Measurements from ENCODE around the gene CASP12. TPM values are rescaled to one million over a fixed set of nuclear protein-coding genes. Genes with fewer than 3 reads are reported as not detected.

Gene CASP12
- total RNA-seq, 1 experiment from 2014 or later: not detected

DNA sequence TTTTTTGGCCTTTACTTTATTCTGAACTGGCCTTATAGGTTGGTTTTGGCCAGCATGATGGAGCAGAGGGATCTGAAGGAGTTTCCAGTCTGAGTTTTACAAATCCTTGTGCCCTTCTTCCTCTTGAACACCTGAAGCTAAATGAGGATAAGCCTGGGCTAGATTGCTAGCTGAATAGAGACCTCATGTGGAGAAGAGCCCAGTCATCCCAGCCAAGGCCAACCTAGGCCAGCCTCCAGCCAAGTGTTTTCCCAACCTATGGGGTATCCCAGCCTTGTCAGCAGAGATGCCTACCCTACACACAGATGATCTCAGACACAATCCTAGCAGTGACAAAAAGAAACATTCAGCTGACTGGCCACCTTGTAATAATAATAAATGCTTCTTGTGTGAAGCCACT, 966 bp upstream of the CASP12 start:
- H3K4me2 ChIP-seq: no peak overlapping the region
- BruUV-seq (replicated peaks): no TSS peak
- intact Hi-C loops (cut with micrococcal nuclease; ENCODE audit: unreplicated experiment): no loop called here
- H3F3A ChIP-seq (ENCODE audit: insufficient read depth, low read depth): no peaks in the 10 kb centered on the region
- DNase-seq: no peak
- POLR2A ChIA-PET (ENCODE audit: unreplicated experiment): no interaction called here
- no peaks in the 10 kb centered on the region for H3K9me3 ChIP-seq (ENCODE audit: insufficient read depth, low read depth)
- CTCF ChIA-PET: no interaction called here
- H3K4me3 ChIP-seq: no peak overlapping the region
- no peak overlapping the region for H3K27ac ChIP-seq
- H2AFZ ChIP-seq: no peak overlapping the region
- no peaks in the 10 kb centered on the region for H3K9me2 ChIP-seq (ENCODE audit: insufficient read depth)
- no peaks in the 10 kb centered on the region for H3K4me1 ChIP-seq (replicated peaks; ENCODE audit: insufficient read depth)
- H3K79me2 ChIP-seq (ENCODE audit: low read depth): no peaks in the 10 kb centered on the region
- no peaks in the 10 kb centered on the region for H4K20me1 ChIP-seq (ENCODE audit: insufficient read depth)
- no peaks in the 10 kb centered on the region for H3K36me3 ChIP-seq (ENCODE audit: low read depth)
- H3K27me3 ChIP-seq (ENCODE audit: insufficient read depth, low read depth): no peaks in the 10 kb centered on the region
- TF ChIP-seq, protein P1, sequence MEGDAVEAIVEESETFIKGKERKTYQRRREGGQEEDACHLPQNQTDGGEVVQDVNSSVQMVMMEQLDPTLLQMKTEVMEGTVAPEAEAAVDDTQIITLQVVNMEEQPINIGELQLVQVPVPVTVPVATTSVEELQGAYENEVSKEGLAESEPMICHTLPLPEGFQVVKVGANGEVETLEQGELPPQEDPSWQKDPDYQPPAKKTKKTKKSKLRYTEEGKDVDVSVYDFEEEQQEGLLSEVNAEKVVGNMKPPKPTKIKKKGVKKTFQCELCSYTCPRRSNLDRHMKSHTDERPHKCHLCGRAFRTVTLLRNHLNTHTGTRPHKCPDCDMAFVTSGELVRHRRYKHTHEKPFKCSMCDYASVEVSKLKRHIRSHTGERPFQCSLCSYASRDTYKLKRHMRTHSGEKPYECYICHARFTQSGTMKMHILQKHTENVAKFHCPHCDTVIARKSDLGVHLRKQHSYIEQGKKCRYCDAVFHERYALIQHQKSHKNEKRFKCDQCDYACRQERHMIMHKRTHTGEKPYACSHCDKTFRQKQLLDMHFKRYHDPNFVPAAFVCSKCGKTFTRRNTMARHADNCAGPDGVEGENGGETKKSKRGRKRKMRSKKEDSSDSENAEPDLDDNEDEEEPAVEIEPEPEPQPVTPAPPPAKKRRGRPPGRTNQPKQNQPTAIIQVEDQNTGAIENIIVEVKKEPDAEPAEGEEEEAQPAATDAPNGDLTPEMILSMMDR (conservative IDR thresholded peaks at IDR 0.05): no peak
- TF ChIP-seq EZH2 (IDR thresholded peaks at IDR 0.05; ENCODE audit: low read depth): no peak

DNA sequence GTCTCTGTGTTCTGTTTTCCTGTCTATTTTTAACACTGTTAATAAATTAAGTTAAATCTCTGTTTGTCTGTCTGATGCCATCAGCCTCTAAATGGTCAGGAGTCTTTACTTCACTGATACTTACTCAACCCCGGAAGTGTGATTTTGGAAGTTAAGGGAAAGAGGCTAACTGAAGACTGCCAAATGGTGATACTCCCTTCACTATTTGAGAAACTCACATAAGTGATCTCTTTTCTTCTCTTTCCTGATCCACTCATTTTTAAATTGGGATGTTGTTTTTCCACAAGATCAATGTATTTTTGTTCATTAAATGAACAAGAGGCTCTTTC, 389 bp upstream of the CASP12 start:
- TF ChIP-seq EZH2 (IDR thresholded peaks at IDR 0.05; ENCODE audit: low read depth): no peak
- TF ChIP-seq, protein P1 (conservative IDR thresholded peaks at IDR 0.05): no peak
- no TSS peak for BruUV-seq (replicated peaks)
- Histone ChIP-seq H3K9me3 (ENCODE audit: insufficient read depth, low read depth) (no peaks in the 10 kb centered on the region), H3K4me3 (no peak overlapping the region), H2AFZ (0 out of 2 replicates have a peak overlapping the region, but pooled peaks have one; percentile 31), H3F3A (ENCODE audit: insufficient read depth, low read depth) (no peaks in the 10 kb centered on the region), H3K4me1 (replicated peaks; ENCODE audit: insufficient read depth) (no peaks in the 10 kb centered on the region), H3K27ac (no peak overlapping the region), H3K79me2 (ENCODE audit: low read depth) (no peaks in the 10 kb centered on the region), H4K20me1 (ENCODE audit: insufficient read depth) (no peaks in the 10 kb centered on the region), H3K9me2 (ENCODE audit: insufficient read depth) (no peaks in the 10 kb centered on the region), H3K4me2 (no peak overlapping the region), H3K27me3 (ENCODE audit: insufficient read depth, low read depth) (no peaks in the 10 kb centered on the region), H3K36me3 (ENCODE audit: low read depth) (no peaks in the 10 kb centered on the region)
- CTCF ChIA-PET: no interaction called here
- intact Hi-C loops (cut with micrococcal nuclease; ENCODE audit: unreplicated experiment): no loop called here
- no peak for DNase-seq
- POLR2A ChIA-PET (ENCODE audit: unreplicated experiment): no interaction called here

DNA sequence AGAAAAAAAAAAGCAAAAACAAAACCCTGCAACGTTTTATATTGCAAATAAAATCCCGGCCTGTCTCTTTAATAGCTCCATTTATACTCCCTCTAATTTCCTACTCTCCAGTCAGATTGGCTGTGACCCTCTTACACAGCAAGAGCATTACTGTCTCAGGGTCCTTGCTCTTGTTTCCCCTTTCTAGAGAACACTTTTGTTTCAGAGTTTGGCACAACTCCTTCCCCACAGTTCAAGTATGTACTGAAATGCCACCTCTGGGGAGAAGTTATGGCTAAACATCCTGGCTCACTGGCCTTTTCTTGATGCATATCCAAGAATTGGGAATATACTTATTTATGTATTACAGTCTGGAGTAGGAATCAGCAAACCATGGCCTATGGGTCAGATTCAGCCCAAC, 2.6 kb downstream of the CASP12 start:
- no peak overlapping the region for H3K4me3 ChIP-seq
- H3F3A ChIP-seq (ENCODE audit: insufficient read depth, low read depth): no peaks in the 10 kb centered on the region
- no TSS peak for BruUV-seq (replicated peaks)
- ChIA-PET CTCF (no interaction called here), POLR2A (ENCODE audit: unreplicated experiment) (no interaction called here)
- TF ChIP-seq EZH2 (IDR thresholded peaks at IDR 0.05; ENCODE audit: low read depth): no peak
- TF ChIP-seq, protein P1 (conservative IDR thresholded peaks at IDR 0.05): no peak
- no peak overlapping the region for H3K4me2 ChIP-seq
- H3K9me2 ChIP-seq (ENCODE audit: insufficient read depth): no peaks in the 10 kb centered on the region
- no peak overlapping the region for H3K27ac ChIP-seq
- no peaks in the 10 kb centered on the region for H3K4me1 ChIP-seq (replicated peaks; ENCODE audit: insufficient read depth)
- no peak for DNase-seq
- H3K79me2 ChIP-seq (ENCODE audit: low read depth): no peaks in the 10 kb centered on the region
- H3K36me3 ChIP-seq (ENCODE audit: low read depth): no peaks in the 10 kb centered on the region
- no peak overlapping the region for H2AFZ ChIP-seq
- no peaks in the 10 kb centered on the region for H3K9me3 ChIP-seq (ENCODE audit: insufficient read depth, low read depth)
- H3K27me3 ChIP-seq (ENCODE audit: insufficient read depth, low read depth): no peaks in the 10 kb centered on the region
- H4K20me1 ChIP-seq (ENCODE audit: insufficient read depth): no peaks in the 10 kb centered on the region
- intact Hi-C loops (cut with micrococcal nuclease; ENCODE audit: unreplicated experiment): no loop called here
